ENCODE measurements around the gene KREMEN1. TPM values are rescaled to one million over a fixed set of nuclear protein-coding genes. Genes with fewer than 3 reads are reported as not detected.

KREMEN1 gene
- total and polyA plus RNA-seq, 2 experiments from 2014 or later, result 7.5 to 10.5 TPM

DNA sequence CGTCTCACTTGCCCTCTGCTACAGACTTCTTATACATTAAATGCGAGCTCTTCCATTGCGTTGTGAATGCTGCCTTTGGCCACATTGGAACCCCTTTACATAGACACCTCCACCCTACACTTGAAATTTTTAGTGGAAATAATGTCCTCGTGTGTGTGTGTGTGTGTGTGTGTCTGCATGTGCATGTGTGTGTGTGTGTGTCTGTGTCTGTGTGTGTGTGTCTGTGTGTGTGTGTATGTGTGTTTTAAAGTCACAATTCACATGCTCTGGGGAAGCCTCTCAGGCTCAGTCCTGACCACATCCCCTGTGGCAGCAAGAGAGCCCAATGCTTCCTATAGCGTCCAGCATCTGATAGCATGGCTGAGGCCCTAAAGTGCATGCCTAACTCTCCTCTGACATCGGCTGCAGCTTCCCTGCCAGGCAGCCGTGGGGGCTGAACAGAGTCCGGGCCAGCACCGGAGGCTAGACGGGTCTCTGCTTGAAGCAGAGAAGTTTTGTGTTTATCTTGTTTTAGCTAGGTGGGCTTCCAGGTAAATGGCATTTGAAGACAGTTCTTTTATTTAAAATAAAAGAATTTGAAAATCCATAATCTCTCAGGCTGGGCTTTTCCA is 68.3 kb downstream of the KREMEN1 start:
- Histone ChIP-seq H2AFZ (no peak overlapping the region), H3K4me3 (no peak overlapping the region), H3K27me3 (no peaks in the 10 kb centered on the region), H3K79me2 (no peaks in the 10 kb centered on the region), H3K9me2 (replicated peaks; ENCODE audit: insufficient read depth) (no peaks in the 10 kb centered on the region), H3K4me2 (no peak overlapping the region), H3K36me3 (replicated peaks; ENCODE audit: insufficient read depth, low read depth) (no peaks in the 10 kb centered on the region), H3K9me3 (ENCODE audit: low read depth) (no peaks in the 10 kb centered on the region), H3K4me1 (ENCODE audit: insufficient read depth) (peaks cover 5% of the 10 kb centered on the region), H3K27ac (no peak overlapping the region), H4K20me1 (ENCODE audit: insufficient read depth, poor library complexity, severe bottlenecking) (no peaks in the 10 kb centered on the region)
- TF ChIP-seq EZH2 (IDR thresholded peaks at IDR 0.05; ENCODE audit: borderline replicate concordance), result no peak
- no peak for TF ChIP-seq EZH2phosphoT487 (IDR thresholded peaks at IDR 0.05; ENCODE audit: low read depth, severe bottlenecking, unreplicated experiment)
- TF ChIP-seq, protein P1, sequence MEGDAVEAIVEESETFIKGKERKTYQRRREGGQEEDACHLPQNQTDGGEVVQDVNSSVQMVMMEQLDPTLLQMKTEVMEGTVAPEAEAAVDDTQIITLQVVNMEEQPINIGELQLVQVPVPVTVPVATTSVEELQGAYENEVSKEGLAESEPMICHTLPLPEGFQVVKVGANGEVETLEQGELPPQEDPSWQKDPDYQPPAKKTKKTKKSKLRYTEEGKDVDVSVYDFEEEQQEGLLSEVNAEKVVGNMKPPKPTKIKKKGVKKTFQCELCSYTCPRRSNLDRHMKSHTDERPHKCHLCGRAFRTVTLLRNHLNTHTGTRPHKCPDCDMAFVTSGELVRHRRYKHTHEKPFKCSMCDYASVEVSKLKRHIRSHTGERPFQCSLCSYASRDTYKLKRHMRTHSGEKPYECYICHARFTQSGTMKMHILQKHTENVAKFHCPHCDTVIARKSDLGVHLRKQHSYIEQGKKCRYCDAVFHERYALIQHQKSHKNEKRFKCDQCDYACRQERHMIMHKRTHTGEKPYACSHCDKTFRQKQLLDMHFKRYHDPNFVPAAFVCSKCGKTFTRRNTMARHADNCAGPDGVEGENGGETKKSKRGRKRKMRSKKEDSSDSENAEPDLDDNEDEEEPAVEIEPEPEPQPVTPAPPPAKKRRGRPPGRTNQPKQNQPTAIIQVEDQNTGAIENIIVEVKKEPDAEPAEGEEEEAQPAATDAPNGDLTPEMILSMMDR (IDR thresholded peaks at IDR 0.05; ENCODE audit: poor library complexity), result no peak
- 80% methylated on average over 10 of the region's 10 CpGs for WGBS (ENCODE audit: low lambda C conversion rate, missing lambda C conversion rate)
- no peak for DNase-seq (ENCODE audit: low spot score)

DNA sequence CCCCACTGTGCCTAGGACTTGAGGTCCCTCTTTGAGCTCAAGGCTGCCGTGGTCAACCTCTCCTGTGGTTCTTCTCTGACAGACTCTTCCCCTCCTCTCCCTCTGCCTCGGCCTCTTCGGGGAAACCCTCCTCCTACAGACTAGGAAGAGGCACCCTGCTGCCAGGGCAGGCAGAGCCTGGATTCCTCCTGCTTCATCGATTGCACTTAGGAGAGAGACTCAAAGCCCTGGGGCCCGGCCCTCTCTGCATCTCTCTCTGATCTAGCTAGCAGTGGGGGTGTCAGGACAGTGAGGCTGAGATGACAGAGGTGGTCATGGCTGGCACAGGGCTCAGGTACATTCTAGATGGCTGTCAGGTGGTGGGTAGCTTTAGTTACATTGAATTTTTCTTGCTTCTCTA is 69.3 kb downstream of the KREMEN1 start:
- Histone ChIP-seq H3K9me3 (ENCODE audit: low read depth) (no peaks in the 10 kb centered on the region), H3K79me2 (no peaks in the 10 kb centered on the region), H3K27me3 (no peaks in the 10 kb centered on the region), H3K36me3 (replicated peaks; ENCODE audit: insufficient read depth, low read depth) (no peaks in the 10 kb centered on the region), H3K4me3 (no peak overlapping the region), H4K20me1 (ENCODE audit: insufficient read depth, poor library complexity, severe bottlenecking) (no peaks in the 10 kb centered on the region), H3K27ac (no peak overlapping the region), H2AFZ (no peak overlapping the region), H3K9me2 (replicated peaks; ENCODE audit: insufficient read depth) (no peaks in the 10 kb centered on the region), H3K4me2 (no peak overlapping the region), H3K4me1 (ENCODE audit: insufficient read depth) (peaks cover 5% of the 10 kb centered on the region)
- TF ChIP-seq EZH2 (IDR thresholded peaks at IDR 0.05; ENCODE audit: borderline replicate concordance) (no peak), EZH2phosphoT487 (IDR thresholded peaks at IDR 0.05; ENCODE audit: low read depth, severe bottlenecking, unreplicated experiment) (no peak)
- TF ChIP-seq, protein P1 (IDR thresholded peaks at IDR 0.05; ENCODE audit: poor library complexity), result no peak
- DNase-seq (ENCODE audit: low spot score), result no peak
- 89% methylated on average over 5 of the region's 5 CpGs for WGBS (ENCODE audit: low lambda C conversion rate, missing lambda C conversion rate)

DNA sequence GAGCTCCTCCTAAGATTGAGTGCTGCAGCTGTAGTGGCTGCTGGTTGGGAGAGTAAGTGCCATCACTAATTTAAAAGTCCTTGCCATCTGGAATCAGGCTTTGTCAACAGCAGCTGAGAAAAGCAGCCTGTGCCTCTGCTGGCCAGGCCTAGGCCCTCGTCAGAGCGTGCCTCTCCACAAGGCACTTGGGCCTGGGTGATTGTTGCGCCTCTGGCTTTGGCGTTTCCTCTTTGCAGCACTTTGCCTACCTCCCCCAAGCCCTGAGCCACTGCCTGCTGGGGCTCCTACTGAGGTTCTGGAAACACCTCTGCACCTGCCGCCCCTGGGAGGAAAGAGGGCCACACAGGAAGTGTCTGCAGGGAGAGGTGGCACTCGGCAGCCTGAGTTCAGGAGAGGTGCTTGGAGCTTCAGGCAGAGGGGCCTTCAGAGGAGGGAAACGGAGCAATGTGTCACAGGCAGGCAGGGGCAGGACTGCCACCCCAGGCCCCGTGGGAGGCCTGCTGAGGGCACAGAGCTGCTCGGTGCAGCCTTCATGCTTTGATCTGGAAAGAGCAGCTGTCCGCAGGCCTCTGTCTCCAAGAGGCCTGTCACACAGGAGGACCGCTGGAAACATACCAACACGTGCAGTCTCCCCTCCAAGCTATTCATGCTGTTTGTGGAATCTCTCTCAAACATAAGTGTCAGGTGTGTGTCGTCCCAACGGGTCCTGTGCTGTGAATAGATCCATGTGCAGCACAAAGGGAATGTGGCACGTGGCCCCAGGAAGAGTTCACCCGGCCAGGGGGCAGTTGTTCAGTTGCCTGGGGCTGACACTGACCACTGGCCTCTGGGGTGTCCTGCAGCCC is 71.3 kb downstream of the KREMEN1 start:
- H3K27ac ChIP-seq, result no peak overlapping the region
- 90% methylated on average over 16 of the region's 16 CpGs for WGBS (ENCODE audit: low lambda C conversion rate, missing lambda C conversion rate)
- H4K20me1 ChIP-seq (ENCODE audit: insufficient read depth, poor library complexity, severe bottlenecking), result no peaks in the 10 kb centered on the region
- no peak overlapping the region for H3K4me3 ChIP-seq
- TF ChIP-seq EZH2phosphoT487 (IDR thresholded peaks at IDR 0.05; ENCODE audit: low read depth, severe bottlenecking, unreplicated experiment), result no peak
- TF ChIP-seq EZH2 (IDR thresholded peaks at IDR 0.05; ENCODE audit: borderline replicate concordance), result no peak
- TF ChIP-seq, protein P1 (IDR thresholded peaks at IDR 0.05; ENCODE audit: poor library complexity), result no peak
- H3K36me3 ChIP-seq (replicated peaks; ENCODE audit: insufficient read depth, low read depth), result no peaks in the 10 kb centered on the region
- no peak overlapping the region for H2AFZ ChIP-seq
- no peak overlapping the region for H3K4me2 ChIP-seq
- H3K9me3 ChIP-seq (ENCODE audit: low read depth), result no peaks in the 10 kb centered on the region
- H3K79me2 ChIP-seq, result no peaks in the 10 kb centered on the region
- no peaks in the 10 kb centered on the region for H3K27me3 ChIP-seq
- DNase-seq (ENCODE audit: low spot score), result no peak
- H3K9me2 ChIP-seq (replicated peaks; ENCODE audit: insufficient read depth), result no peaks in the 10 kb centered on the region
- H3K4me1 ChIP-seq (ENCODE audit: insufficient read depth), result peaks cover 5% of the 10 kb centered on the region
